Kasumi-1 (cell line): ENCODE results near the gene REG4.

Experiments
- DNase-seq, 2 experiments: peaks; one replicate each; lab custom pipeline; 2025; lab: John Stamatoyannopoulos, UW

The REG4 gene

DNA sequence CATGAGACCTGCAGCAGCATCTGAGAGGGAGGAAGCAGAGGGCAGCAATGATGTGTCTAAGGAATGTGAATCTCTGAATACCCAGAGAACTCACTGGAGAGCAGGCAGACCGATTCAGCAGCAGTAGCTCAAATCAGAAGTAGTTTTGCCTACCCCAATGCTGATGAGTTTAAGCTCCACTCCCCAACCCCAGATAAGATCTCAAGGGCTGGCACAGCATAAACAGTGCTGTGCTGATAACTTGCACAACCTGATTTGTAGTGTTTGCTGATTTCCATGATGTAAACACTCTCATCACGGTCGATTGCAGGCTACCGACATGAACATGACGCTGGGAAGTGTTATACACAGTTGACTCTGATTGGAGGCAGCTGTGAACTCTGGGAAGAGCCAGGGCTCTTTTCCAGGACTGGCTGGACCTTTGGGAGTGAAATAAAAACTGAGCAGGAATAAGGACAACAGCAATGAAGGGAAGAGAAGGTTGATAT is 31.3 kb downstream of the REG4 start:
- no peak for DNase-seq

DNA sequence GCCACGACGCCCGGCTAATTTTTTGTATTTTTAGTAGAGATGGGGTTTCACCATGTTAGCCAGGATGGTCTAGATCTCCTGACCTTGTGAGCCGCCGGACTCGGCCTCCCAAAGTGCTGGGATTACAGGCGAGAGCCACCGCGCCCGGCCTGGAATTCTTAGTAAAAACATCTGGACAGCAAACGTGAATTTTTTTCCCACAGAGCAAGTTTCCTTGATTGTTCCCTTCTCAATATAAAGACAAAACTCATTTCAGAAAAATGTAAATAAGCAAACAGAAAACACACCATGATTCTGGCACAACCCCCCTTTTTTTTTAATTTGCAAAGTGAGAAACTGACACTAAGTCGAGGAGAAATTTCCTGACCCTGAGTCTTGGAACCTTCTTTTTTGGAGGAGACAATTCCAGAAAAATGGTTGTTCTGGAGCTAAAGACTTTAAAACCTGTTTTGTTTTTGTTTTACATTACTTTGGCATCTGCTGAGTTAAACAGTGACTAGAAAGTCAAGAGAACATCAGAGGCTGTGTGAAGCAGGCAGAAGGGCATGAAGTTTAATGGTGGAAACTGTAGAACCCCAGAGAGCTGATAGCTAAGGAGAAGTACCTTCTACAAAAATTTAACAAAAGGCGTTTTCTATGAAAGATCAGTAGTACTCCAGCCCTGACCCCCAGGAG is 32.2 kb downstream of the REG4 start:
- no peak for DNase-seq

DNA sequence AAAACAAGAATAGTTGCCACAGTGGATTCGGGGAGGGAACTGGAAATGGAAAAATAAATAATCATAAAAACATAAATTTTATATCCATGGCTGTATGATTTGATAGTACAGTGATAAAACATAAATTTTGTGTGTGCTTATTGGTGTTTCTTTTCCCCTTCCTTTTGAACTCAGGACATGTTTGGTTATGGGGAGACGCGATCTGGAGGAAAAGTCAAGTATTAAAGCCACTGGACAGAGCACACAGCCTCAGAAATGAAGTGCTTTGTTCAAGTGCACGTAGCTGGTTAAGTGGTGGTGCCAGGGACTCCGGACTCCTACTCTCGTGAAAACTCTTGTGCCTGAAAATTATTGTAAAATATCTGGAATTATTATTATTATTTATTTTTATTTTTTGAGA is 32.9 kb downstream of the REG4 start:
- DNase-seq, result no peak

DNA sequence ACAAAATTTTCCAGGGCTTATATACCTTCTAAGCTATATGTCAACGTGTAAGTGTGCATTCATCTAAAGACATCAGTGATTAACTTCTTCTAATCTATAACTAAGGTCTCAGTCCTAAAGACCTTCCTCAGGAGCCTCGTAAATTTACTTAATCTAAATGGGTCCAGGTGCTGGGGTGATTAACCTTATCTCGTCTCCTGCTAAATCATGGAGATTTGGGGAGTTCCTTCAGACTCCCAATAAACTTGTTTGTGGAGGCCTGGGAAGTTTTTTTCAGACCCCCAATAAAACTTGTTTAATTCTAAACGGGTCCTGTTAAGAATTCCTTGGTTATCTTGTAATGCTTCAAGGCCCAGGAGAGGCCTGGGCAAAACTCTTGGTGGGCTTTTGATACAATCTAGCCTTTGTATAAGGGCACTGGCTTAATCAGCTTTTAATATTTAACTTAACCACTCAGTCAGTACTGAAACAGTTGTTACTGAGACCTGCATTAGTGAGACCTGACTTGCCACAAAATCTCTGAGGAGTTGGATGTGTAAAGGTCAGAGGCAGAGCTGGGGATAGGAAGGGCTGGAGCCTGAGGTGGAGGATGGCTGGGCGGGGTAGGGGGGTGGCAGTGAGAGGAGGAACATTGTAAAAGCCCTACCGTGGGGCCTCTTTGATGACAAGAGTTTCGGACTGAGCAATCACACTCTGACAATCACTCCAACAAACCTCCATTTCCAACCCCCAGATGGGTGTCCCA is 36.3 kb downstream of the REG4 start:
- DNase-seq, result no peak

DNA sequence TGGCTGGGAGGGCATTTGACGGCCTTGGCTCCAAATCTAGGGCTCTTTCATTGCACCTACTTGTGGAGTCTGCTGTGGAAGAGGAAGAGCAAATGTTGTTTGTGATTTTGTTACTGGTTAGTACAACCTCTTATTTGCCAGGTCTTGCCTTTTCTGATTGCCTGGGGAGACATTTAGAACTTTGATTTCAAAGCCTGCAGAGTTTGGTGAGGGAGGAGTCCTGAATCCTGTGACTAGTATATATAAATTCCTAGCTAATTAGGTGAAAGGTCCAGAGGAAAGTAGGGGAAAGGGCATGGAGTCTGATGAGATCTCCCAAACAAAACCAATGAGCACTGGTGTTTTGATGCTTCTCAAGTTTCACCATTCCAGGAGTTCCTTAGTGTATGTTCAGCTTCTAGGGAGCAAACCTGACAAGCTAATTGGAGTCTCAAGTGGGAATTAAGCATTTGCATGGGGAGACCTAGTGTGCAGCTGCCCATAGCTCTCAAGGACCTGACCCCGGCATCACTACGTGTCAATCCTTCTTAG is 37.5 kb downstream of the REG4 start:
- no peak for DNase-seq

DNA sequence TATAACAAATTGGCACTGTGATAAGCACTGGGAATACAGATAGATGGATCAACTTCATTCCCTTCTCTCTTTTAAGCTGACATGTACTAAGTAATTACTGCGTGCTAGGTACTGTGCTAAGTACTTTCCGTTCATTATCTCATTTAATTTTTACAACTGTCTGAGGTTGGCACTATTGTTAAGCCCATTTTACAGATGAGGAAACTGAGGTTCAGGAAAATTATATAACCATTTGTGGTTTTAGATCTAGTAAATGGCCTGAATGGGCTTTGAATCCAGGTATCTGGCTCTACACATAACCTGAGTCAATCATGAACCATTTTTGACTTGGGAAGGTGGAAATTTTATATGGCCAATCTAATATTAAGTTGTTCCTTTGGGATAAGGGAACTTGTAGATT is 39.0 kb downstream of the REG4 start:
- no peak for DNase-seq

DNA sequence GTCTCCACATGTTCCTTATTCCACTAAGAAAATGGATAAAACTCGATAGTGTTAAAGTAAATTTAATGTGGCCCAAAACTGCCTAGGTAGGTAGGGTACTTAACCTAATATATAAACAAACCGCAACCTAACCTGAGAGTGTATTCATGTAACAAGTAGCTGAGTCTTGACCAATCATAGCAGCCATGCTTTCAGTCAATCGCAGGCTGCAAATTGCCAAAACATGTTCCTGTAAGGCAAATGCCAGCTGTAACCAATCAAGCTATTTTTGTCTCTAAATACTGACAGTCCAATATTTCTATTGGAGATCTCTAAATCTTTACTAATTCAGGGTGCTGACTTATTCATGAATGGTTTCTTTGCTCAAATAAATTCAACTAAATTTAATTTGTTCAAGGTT is 39.5 kb downstream of the REG4 start:
- no peak for DNase-seq

DNA sequence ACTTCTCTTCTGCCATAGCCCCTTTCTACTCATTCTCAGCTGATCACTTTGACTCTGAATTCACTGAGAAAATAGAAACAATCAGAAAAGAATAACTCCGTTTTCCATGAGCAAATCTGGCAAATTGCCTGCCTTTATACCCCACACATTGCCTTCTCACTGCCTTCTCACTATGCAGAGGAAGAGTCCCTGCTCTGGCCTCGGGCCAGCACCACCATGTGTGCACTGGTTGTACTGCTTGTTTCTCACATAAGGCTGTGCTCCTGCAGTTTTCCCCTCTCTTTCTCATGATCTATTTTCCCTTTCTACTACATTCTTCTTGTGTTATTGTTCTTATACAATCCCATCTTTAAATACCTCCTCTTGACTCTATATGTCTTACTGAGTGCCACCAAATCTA is 40.2 kb downstream of the REG4 start:
- no peak for DNase-seq

DNA sequence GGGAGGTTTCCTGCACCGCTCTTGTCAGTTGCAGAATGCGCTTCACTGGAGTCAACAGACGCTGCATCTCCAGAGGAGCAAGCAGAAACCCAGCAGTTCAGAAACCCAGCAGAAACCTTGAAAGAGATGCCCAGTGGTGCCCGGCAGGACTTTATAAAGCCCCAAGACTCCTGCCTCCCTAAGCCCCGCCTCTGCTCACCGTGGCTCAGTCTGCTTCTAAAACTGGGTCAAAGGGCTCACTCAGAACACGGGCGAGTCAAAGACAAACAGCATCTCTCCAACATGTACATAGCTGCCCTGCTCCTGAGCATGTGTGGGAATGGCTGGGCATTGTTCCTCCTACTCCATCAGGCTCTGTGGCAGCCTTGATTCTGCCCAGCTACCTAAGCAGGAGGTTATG is 42.5 kb downstream of the REG4 start, which contains the start of gene HMGCS2:
HMGCS2 (minus strand) TSS at position 128 of the 400 bp plus-strand sequence; CDS start at position 67, 61 bp downstream.
- DNase-seq, result no peak

DNA sequence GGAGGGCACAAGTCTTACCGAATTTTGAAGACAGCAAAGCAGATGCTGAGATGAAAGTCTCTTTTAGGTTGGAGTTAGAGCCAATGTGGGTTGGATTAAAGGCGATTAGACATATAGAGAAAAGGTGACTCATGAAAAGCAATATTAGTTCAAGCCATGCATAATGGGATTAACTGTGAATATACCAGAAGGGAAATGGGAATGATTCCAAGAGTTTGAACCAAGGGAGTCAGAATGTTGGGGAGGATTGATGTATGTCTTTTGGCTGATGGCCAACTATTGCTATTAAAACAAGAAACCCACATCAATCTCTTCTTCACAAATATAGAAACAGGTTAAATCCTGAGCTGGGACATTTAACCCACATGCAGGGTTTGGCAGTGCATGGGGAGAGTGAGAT is 43.8 kb downstream of the REG4 start:
- no peak for DNase-seq

DNA sequence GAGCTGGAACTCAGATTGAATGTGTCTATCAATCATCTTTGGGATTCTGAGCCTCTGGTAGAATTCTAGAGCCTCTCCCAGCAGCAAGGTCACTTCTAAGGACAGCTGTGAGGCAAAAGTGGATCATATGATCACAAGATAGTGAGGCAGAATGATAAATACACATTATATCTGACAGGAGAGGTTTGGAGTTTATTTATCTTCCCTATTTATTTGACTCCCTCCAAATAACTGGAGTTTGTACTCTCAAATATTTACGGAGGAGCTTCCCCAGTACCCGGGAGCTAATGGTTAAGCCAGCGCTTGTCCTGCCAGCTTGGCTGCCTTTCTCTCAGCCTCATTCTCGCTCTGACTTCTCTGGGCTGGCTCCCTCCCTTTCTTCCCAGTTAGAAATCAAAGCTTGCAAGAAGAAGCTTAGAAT is 44.9 kb downstream of the REG4 start:
- no peak for DNase-seq

DNA sequence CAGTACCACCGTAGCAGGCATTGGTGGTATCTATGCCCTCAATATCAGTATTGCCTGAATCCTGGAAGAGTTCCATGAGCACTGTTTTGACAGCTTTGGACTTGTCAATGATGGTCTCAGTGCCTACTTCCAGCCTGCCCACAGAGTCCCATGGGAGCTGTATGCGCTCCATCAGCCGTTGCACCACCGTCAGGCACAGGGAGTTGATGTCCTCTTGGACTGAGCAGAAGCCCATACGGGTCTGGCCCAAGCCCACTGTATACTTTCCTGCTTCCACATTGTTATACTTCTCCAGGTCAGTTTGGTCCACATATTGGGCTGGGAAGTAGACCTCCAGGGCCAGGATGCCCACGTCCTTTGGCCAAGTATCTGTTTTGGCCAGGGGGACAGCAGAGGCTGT is 47.0 kb downstream of the REG4 start:
- DNase-seq, result no peak

DNA sequence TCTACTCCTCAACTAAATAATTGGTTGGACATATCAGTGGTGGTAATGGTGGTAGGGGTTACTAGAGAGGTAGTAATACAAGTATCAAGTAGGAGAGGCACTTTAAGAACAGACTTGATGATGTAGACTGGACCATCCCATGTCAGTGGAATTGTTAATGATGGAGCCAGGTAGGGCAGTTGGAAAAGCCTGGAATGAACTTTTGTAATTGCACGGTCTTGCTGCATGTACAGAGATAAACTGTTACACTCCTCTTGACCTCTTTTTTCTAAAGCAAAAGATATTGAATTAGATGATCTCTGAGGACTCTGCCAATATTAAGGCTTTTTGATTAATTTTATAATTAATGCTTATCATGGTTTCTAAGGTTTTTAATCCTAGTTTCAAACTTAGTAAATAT is 48.3 kb downstream of the REG4 start:
- DNase-seq, result no peak

DNA sequence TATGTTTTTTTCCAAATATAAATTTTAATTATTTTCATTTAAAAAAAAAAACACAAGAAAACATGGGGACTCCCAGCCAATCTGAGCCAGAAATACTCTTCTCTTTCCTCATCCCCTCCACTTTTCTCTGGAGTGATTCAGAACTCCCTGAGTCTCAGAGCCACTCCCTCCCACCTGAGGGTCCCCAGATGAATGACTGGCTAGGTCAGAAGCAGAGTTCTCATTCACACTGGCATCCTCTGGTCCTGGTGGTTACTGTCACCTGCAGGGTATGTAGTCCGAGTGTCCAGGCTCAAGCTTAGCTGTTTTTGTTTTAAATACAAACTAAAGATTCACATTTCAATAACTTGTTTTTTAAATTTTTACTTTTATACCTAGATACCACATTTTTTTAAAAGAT is 48.9 kb downstream of the REG4 start:
- DNase-seq, result no peak

DNA sequence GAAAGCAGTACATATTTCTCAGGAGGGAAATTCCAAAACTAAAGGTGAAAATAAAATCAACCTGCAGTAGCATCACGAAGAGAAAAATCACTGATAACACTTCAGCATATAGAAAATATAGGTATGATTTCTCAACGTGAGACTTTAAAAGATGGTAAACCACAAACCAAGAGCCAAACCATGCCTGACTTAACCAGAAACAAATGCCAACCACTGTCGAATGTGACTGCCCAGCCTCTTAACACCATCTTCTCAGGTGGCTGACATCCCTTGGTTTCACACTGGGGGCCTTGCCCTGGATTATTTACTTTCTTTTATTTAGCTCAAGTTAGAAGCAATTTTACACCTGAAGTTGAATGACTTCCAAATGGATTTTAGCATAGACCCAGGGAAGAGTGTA is 52.7 kb downstream of the REG4 start:
- DNase-seq, result no peak

DNA sequence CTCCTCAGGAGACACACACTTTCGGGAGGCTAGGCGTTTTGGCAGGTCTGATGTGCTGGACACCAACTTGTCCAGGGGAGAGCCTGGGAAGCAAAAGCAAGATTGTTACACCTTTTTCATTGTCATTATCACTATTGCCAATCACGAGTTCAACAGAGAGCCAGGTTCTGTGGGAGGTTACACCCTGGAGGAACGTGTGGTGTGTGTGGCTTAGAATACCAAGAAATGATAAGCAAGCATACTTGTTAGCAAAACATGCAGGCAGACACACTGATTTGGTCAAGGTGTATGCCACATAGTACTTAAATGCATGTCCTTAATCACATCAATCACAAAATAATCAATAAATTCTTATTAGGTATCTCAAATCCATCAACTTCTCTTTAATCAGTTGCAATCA is 58.7 kb downstream of the REG4 start:
- no peak for DNase-seq

DNA sequence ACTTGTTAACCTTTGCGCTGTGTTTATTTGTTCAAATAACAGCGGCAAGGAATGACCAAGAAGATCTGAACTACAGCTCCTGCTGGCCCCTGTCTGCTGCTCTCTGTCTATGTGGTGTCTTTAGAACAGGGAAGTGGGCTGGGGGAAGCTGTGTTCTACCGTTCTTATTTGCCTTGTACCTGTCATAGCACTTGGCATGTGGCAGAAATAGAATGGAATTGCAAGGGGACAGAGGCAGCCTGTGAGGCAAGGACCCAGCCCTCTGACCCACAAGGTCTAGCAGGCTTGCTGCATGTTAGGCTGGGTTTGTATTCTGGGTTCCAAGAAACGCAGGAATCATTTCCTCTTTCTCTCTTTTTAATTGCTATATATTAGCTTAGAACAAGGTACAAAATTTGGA is 63.2 kb downstream of the REG4 start:
- no peak for DNase-seq

DNA sequence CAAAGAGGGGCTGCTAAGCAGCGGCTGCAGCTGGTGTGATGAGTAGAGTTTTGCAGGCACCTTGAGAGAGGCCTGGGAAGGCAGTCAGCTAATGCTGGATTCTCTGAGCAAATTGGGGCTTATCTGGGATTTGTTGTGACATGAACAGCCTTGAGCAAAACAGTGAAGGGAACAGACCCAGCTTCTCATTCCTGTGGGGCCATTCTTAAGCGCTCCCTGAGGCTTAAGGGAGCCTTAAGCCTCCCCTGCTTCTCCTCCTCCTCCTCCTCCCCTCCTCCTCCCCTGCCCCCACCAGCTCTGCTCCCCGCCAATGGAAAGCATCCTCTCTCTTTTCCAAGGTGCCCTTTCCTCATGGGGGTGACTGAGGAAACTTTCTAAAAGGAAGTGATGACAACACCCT is 63.8 kb downstream of the REG4 start:
- no peak for DNase-seq

DNA sequence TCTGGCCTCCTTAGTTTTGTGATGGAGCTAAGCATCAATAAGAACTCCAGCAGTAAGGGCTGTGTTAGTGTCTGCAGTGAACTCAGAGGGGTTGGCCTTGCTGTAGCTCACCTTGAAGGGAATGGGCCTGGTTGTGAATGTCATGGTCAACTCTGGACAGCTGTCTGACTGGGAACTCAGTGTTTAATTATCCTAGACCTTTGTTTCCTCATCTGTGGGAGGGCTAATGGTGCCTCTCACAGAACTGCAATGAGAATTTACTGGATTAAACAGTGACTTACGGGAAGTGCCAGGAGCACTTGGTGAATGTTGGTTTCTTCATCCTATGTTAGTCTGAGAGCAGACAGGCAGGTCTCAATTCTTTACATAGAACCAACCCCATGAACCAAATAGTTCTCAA is 66.2 kb downstream of the REG4 start:
- no peak for DNase-seq

DNA sequence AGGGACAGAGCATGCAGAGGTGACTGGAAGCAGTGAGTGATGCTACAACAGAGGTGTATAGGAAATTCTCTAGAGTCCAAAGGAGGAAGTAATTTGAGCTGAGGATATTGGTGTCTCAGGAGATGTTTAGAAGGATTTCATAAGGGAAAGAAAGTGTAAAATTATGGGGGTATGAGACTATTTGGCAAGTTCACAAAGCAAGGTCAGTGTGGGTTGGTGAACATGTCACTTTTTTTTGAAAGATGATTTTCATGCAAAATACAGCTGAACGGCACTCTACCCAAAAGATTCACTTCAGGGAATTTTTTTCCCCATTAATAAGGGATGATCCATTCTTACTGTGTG is 66.7 kb downstream of the REG4 start:
- DNase-seq, result no peak
